Kidney tubule cell (primary cell): ENCODE data around the gene PRR33.
"Not testable (repeated sequence)": the region's sequence is repeated elsewhere in the genome, so short reads cannot be mapped to it uniquely, and the experiment has no call there.

Source experiments
- DNase-seq: peaks from one replicate; pipeline ENCODE4 v3.0.0-alpha.2; 2018; ENCODE audit warnings: low spot score

Gene PRR33

GRCh38 chr11:1888811-1889210, 2.9 kb downstream of the PRR33 start:
- DNase-seq, result no peak

DNA sequence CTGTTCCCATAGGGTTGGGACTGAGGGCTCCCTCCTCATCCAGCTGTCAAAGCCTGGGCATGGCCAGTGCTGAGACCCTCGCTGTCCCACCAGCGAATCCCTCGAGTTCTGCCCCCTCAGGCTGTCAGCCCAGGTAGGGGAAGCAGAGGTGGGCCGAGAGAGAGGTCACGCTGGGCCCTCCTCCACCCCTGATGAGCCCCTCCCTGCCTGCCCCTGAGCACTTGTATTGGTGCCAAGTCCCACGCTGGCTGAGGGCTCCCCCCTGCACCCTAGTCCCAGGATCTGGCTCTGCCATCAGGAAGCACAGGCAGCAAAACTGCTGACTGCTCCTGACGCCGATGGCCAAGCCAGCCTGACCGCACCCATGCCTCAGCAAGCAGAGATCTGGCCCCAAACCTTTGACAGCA, 3.3 kb downstream of the PRR33 start:
- DNase-seq, result no peak

GRCh38 chr11:1887451-1888346, 4.0 kb downstream of the PRR33 start:
- DNase-seq, result no peak

- DNase-seq, result not testable (repeated sequence)
These were observed 5.1 kb downstream of the PRR33 start for GRCh38 chr11:1886551-1886950.

DNA sequence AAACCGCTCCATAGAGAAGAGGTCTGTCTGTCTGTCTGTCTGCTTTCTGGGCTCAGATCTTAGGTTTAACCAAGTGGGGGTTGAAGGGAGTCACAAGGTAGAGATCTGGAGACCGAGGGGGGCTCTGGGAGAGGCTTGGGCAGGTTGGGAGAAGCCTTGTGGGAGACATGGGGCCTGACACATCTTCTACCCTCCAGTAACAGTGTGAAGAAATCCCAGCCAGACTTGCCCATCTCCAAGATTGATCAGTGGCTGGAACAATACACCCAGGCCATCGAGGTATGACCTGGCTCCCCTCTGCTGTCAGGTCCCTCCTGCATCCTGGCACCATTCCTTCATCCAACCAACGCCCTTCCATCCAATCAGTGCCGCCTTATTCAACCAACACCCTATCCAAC, 7.4 kb downstream of the PRR33 start:
- DNase-seq, result no peak

DNA sequence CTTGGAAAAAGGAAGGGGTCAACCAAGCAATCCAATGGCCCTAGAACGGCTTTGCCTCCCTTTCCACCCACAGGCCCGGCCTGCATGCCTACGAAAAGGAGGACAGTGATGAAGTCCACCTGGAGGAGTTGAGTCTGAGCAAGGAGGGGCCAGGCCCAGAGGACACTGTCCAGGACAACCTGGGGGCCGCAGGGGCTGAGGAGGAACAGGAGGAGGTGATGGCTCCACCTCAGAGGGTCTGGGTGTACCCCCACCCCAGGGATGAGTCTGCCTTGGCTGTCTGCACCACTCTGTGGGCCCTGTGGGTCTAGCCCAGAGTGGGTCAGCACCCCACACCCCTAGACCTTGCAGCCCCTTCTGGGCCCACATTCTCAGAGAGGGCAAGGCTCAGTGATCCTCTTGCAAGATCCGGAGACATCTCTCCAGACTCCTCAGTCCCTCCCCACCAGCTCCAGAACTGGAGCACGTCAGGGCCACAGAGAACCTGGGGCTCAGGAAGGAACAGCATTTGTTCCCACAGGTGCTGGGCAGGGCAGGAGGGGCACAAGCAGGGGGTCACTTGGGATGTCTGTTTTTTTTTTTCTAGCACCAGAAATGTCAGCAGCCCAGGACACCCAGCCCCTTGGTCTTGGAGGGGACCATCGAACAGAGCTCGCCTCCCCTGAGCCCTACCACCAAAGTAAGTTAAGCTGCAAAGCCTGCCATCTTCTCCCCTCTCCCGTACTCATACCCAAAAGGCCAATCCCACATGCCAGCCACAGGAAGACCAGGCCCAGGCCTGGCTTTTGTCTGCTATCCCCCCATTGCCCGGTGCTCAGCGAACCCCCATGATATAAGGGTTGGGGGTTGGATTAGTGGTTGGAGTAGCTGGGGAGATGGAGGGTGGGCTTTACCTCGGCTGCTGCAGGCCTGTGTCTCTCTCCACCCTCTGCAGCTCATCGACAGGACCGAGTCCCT, 8.1 kb downstream of the PRR33 start:
- no peak for DNase-seq

DNA sequence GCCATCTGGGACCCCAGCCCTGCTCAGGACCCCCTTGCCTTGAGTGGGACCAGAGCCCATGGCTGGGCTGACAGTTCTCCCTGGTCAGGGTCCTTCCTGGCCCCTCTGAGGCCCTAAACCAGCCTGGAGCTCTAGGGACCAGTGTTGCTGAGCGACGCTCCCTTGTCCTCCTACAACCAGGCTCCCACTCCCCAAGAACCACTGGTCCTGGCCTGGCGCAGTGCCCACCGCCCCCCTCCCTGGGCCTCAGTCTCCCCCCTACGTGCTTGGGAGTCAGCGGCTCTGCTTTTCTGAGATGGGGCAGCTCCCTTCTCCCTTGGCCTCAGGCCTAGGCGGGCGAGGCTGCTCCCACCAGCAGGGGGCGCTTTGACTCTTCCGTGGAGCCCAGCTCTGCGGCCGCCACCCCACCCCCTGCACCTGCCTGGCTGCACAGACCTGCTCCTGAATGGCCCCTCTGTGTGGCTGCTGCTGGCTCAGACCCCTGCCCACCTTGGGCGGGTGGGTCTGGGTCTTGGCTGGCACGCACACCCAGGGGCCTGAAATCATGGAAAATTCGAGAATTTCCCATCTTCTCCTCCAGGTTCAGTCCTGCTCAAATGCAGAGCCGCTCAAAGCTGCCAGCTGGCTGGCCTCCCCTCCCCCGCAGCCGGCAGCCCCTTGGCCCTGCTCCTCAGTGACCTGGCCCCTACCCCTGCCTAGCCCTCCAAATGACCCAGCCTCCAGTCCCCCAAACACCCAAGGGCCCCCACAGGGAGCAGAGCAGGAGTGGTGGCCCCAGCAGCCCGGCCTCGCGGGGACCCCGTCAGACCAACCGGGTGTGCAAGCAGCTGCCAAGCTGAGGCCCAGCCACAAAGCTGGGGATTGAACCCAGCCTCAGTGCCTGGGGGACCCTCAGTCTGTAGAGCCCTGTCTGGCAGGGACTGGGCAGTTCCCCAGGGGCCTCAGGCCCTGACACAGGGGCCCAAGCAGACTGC, 9.1 kb downstream of the PRR33 start:
- DNase-seq, result peak; percentile 63

DNA sequence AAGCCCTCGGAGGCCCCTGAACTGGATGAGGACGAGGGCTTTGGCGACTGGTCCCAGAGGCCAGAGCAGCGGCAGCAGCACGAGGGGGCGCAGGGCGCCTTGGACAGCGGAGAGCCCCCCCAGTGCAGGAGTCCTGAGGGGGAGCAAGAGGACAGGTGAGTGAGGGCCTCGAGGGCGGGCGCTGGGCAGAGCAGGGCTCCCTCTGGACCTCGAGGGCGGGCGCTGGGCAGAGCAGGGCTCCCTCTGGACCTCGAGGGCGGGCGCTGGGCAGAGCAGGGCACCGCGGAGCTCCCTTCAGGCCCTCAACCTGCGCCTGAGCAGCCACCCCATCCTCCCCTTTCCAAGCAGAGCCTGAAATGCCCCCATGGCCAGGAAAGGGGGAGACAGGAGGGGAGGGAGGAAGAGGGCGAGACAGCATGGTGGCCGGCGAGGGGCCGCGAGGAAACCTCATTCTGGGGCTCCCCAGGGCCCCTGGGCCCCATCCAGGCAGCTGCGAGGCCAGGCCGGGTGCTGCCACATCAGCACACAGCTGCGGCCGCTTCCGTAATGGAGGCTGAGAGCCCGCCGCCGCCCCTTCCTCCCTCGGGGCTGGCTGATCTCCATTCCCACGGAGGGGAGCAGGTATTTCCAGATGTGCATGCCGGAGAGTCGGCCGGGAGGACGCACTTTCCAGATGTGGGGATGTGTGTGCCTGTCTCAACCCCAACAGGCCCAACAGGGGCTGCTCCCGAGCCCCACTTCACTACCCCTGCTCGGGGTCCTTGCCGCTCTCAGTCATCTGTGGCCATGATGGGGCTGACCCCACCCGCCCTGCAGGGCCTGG, 10.0 kb downstream of the PRR33 start:
- no peak for DNase-seq

GRCh38 chr11:1880746-1881441, 10.8 kb downstream of the PRR33 start:
- DNase-seq, result no peak

DNA sequence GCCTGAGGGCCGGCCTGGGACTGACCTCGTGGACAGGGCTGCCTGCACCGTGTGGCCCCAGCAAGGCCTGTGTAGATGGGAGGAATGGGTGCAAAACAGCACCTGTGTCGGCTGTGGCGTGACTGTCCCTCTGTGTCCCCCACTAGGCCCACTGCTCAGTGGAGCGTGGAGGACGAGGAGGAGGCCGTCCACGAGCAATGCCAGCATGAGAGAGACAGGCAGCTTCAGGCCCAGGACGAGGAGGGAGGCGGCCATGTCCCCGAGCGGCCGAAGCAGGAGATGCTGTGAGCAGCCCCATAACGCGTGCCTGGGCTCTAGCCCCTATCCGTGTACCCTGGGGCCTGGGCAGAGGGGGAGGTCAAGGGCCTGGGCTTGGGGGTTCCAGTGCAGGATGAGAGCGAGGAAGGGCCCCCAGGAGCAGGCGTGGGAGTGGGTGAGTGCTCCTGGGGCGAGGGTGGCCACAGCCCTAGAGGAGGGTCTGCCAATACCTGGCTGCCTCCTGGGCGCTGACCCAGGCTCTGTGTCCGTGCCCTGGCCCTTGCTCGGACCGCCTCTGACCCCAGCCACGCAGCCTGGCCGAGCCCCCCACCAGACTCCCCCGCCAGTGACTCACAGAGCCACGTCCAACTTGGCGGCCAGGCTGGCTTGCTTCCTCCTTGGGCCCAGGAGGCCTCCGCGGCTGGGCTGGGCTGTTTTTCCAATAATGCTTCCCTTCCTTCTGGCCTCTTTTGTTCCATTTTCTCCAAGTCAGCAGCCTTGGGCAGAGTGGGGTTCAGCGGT, 11.6 kb downstream of the PRR33 start:
- no peak for DNase-seq

- no peak for DNase-seq
These were observed 12.3 kb downstream of the PRR33 start for GRCh38 chr11:1879342-1879940.

GRCh38 chr11:1878137-1879031, 13.3 kb downstream of the PRR33 start:
- no peak for DNase-seq

GRCh38 chr11:1877211-1878136, 14.2 kb downstream of the PRR33 start:
- no peak for DNase-seq

DNA sequence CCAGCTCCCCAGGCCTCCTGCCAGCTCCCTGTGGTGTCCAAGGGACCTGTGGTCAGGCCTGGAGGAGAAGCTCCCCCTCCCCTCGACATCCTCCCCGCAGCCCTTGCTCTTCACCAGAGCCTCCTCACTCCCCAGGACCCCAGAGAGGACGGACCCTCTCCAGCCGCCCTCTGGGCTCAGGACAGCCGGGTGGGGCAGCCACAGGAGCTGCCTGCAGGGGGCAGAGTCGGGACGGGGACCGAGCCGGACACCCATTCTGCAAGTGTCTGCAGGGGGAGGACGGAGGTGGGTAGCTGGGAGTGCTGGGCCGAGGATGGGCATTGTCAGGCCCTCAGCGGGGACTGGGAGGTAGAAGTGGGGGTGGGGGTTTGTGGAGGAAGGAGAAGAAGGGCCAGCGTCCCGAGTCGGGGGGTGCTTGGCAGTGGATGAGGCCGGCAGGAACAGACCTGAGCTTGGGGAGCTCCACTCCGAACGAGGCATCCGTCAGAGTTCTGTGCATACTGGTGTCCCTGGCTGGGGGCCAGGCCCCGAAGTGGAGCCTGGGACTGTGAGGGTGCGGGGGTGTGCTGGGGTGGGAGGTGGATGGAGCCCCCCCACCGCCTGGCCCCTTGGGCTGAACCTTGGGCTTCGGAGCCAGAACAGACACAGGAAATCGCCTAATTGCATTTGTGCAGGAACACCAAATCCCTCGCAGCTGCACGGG, 15.2 kb downstream of the PRR33 start:
- no peak for DNase-seq

- not testable (repeated sequence) for DNase-seq
These were observed 15.8 kb downstream of the PRR33 start for GRCh38 chr11:1875851-1876301.
